OCI-LY3 (cell line): ENCODE measurements around the gene UBQLNL.
A peak's percentile ranks its signal among the peaks of the same experiment; 100 is the strongest.

ENCODE experiments used
- H2AFZ ChIP-seq: fragments of 200-600, 300-600 bp; shearing (Covaris generic); 2 replicates; pipeline ENCODE4 v1.6.0; 2014; ENCODE audit warnings: antibody characterized with exemption, low read depth, low read length
- H3K27ac ChIP-seq: fragments of 200-600, 300-600 bp; sonication (generic); 2 replicates; pipeline ENCODE4 v1.5.1; 2014; ENCODE audit warnings: mild to moderate bottlenecking, low read length, moderate library complexity, mixed read lengths
- H3K27me3 ChIP-seq: fragments of 200-600, 300-600 bp; sonication (generic); 2 replicates; pipeline ENCODE4 v1.6.1; 2014; ENCODE audit warnings: low read depth, low read length, mixed read lengths
- H3K36me3 ChIP-seq: fragments of 200-600, 300-600 bp; sonication (generic); replicated peaks from 2 replicates; pipeline ENCODE3; 2014; ENCODE audit warnings: low read depth, low read length, mixed read lengths
- H3K4me1 ChIP-seq: fragments of 300-600, 200-600 bp; sonication (generic); 2 replicates; pipeline ENCODE4 v1.6.1; 2014; ENCODE audit warnings: low read length, mixed read lengths
- H3K4me2 ChIP-seq: fragments of 200-600, 300-600 bp; sonication (generic); 2 replicates; pipeline ENCODE4 v1.6.1; 2014; ENCODE audit warnings: low read length, mixed read lengths
- H3K4me3 ChIP-seq: fragments of 300-600, 200-600 bp; sonication (generic); 2 replicates; pipeline ENCODE4 v1.5.1; 2014; ENCODE audit warnings: antibody characterized with exemption, mild to moderate bottlenecking, low read length, moderate library complexity
- H3K79me2 ChIP-seq: fragments of 300-600, 200-600 bp; shearing (Covaris generic); 2 replicates; pipeline ENCODE4 v1.6.1; 2014; ENCODE audit warnings: mild to moderate bottlenecking, low read length, mixed read lengths
- H3K9ac ChIP-seq: fragments of 300-600, 200-600 bp; shearing (Covaris generic); 2 replicates; pipeline ENCODE4 v1.6.0; 2014; ENCODE audit warnings: mild to moderate bottlenecking, low read length, moderate library complexity
- H3K9me3 ChIP-seq: fragments of 200-600, 300-600 bp; shearing (Covaris generic); 2 replicates; pipeline ENCODE4 v1.6.1; 2014; ENCODE audit warnings: low read length, mixed read lengths; ENCODE audit not compliant: insufficient read depth
- H4K20me1 ChIP-seq: fragments of 200-600, 300-600 bp; sonication (generic); 2 replicates; pipeline ENCODE4 v1.6.1; 2016; ENCODE audit warnings: low read length, mixed read lengths; ENCODE audit not compliant: insufficient read depth
- CTCF ChIP-seq: fragments of 200-600, 300-600 bp; sonication (generic); IDR thresholded peaks from 2 replicates; pipeline ENCODE4 v1.5.1; 2014; ENCODE audit warnings: antibody characterized with exemption, low read length, low read depth
- EZH2phosphoT487 ChIP-seq: fragments of 200-600 bp; shearing (Covaris generic); IDR thresholded peaks from 2 replicates; pipeline ENCODE4 v1.6.1; 2018; ENCODE audit warnings: antibody characterized with exemption, mixed run types, low read depth

Gene UBQLNL

GRCh38 chr11:5553343-5553742 is 36.8 kb upstream of the UBQLNL start:
- no peak overlapping the region for H3K4me3 ChIP-seq
- no peaks in the 10 kb centered on the region for H3K36me3 ChIP-seq
- no peak overlapping the region for H2AFZ ChIP-seq
- H3K4me2 ChIP-seq: no peak overlapping the region
- TF ChIP-seq EZH2phosphoT487: no peak
- TF ChIP-seq CTCF: peak; percentile 54
- H3K9ac ChIP-seq: no peak overlapping the region
- peaks cover 16% of the 10 kb centered on the region for H3K4me1 ChIP-seq
- H3K27ac ChIP-seq: no peak overlapping the region
- H3K27me3 ChIP-seq: peaks cover 15% of the 10 kb centered on the region
- no peaks in the 10 kb centered on the region for H4K20me1 ChIP-seq
- H3K9me3 ChIP-seq: no peaks in the 10 kb centered on the region
- H3K79me2 ChIP-seq: no peaks in the 10 kb centered on the region

- peak overlapping the region; percentile 34; the same call in 1 of the 2 replicates for H3K4me2 ChIP-seq
- TF ChIP-seq EZH2phosphoT487 (no peak), CTCF (no peak)
- H3K79me2 ChIP-seq: no peaks in the 10 kb centered on the region
- peak overlapping the region; percentile 10; the same call in 1 of the 2 replicates for H3K27ac ChIP-seq
- H3K4me1 ChIP-seq: peaks cover 24% of the 10 kb centered on the region
- no peaks in the 10 kb centered on the region for H4K20me1 ChIP-seq
- no peak overlapping the region for H3K9ac ChIP-seq
- peaks cover 2% of the 10 kb centered on the region; the same call in 1 of the 2 replicates for H3K27me3 ChIP-seq
- no peak overlapping the region for H2AFZ ChIP-seq
- H3K4me3 ChIP-seq: no peak overlapping the region
- H3K36me3 ChIP-seq: no peaks in the 10 kb centered on the region
- no peaks in the 10 kb centered on the region for H3K9me3 ChIP-seq
Measured at GRCh38 chr11:5550440-5551095, 34.1 kb upstream of the UBQLNL start.

- Histone ChIP-seq H3K79me2 (no peaks in the 10 kb centered on the region), H3K36me3 (no peaks in the 10 kb centered on the region), H3K9me3 (no peaks in the 10 kb centered on the region), H3K4me1 (peaks cover 24% of the 10 kb centered on the region), H4K20me1 (no peaks in the 10 kb centered on the region), H3K27me3 (0 out of 2 replicates have a peak, but pooled peaks cover 4% of the 10 kb centered on the region), H3K4me3 (no peak within 1 kb of the TSS), H3K4me2 (peak within 1 kb of the TSS; percentile 30), H2AFZ (no peak within 1 kb of the TSS), H3K27ac (no peak within 1 kb of the TSS), H3K9ac (no peak within 1 kb of the TSS)
- no peak for TF ChIP-seq EZH2phosphoT487
- TF ChIP-seq CTCF: no peak
Measured at GRCh38 chr11:5548440-5548839, 31.9 kb upstream of the UBQLNL start, which contains the start of gene OR52H1. Gene OR52H1, minus strand, starts transcription at chr11:5548540. Its CDS starts 3,035 bp downstream, at chr11:5545505.

GRCh38 chr11:5547982-5548381 is 31.5 kb upstream of the UBQLNL start:
- H3K79me2 ChIP-seq: no peaks in the 10 kb centered on the region
- H3K36me3 ChIP-seq: no peaks in the 10 kb centered on the region
- H3K4me2 ChIP-seq: peak overlapping the region; percentile 30
- no peak overlapping the region for H3K4me3 ChIP-seq
- H3K9ac ChIP-seq: no peak overlapping the region
- H2AFZ ChIP-seq: no peak overlapping the region
- H3K4me1 ChIP-seq: peaks cover 24% of the 10 kb centered on the region
- TF ChIP-seq EZH2phosphoT487: no peak
- no peak for TF ChIP-seq CTCF
- no peaks in the 10 kb centered on the region for H4K20me1 ChIP-seq
- H3K27ac ChIP-seq: no peak overlapping the region
- 0 out of 2 replicates have a peak, but pooled peaks cover 4% of the 10 kb centered on the region for H3K27me3 ChIP-seq
- H3K9me3 ChIP-seq: no peaks in the 10 kb centered on the region
